C4-2B (cell line): ENCODE data around the gene MVD.

Source experiments
- CTCF ChIP-seq: fragments of 450-650 bp; conservative IDR thresholded peaks from 2 replicates; pipeline ENCODE4 v1.5.1; 2017; ENCODE audit warnings: mild to moderate bottlenecking
- ZFX ChIP-seq: fragments of 450-650 bp; IDR thresholded peaks from 2 replicates; pipeline ENCODE4 v1.6.1; 2017

GRCh38 chr16:88616736-88617135 lies 46.2 kb downstream of the MVD start:
- TF ChIP-seq CTCF (no peak), ZFX (no peak)
